ENCODE results near the gene RANBP3. TPM values are rescaled to one million over a fixed set of nuclear protein-coding genes. Genes with fewer than 3 reads are reported as not detected.
"Not testable (repeated sequence)": the region's sequence is repeated elsewhere in the genome, so short reads cannot be mapped to it uniquely, and the experiment has no call there.

Gene RANBP3
- total RNA-seq, 1 donor from 2014 or later, result 25.0 TPM

DNA sequence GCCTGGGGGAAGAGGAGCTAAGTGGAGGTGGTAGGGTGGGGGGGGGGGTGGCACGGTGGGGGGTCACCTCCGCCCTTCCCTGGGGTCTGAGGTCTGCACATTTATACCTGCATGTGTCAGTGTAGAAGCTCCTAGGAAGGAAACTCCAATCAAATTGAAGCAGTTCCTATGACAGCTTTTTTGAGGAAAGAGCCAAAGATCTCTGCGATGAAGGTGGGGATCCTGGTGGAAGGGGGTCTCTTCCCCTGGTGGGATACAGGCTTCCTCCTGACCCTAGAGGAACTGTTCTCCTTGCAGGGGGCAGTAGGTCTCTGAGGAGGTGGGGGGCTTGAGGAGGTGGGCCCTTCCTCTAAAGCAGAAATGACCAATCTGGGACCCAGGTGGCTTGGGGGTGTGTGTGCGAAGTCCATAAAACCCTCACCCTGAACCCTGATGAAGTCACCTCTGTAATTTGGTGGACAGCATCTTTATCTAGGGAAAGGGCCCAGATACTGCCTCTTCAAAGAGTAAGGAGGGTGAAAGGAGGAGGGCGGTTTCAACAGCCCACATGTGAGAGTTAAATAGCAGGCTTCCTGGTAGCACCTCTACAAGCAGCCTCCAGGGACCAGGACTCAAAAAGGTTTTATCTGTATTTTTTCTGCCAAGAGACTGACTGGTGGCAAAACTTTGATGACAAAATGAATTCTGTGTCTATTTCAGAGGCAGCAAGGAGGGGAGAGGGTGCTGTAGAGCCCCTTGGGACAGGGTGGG is 12.9 kb downstream of the RANBP3 start:
- DNase-seq (ENCODE audit: low read depth), result no peak
- Histone ChIP-seq H3K27me3 (ENCODE audit: control insufficient read depth, insufficient read depth, low read length) (no peaks in the 10 kb centered on the region), H3K36me3 (ENCODE audit: control insufficient read depth, insufficient read depth, low read length) (peaks cover 5% of the 10 kb centered on the region), H3K4me3 (ENCODE audit: low read depth, low read length) (no peak overlapping the region)
- TF ChIP-seq, protein P1, sequence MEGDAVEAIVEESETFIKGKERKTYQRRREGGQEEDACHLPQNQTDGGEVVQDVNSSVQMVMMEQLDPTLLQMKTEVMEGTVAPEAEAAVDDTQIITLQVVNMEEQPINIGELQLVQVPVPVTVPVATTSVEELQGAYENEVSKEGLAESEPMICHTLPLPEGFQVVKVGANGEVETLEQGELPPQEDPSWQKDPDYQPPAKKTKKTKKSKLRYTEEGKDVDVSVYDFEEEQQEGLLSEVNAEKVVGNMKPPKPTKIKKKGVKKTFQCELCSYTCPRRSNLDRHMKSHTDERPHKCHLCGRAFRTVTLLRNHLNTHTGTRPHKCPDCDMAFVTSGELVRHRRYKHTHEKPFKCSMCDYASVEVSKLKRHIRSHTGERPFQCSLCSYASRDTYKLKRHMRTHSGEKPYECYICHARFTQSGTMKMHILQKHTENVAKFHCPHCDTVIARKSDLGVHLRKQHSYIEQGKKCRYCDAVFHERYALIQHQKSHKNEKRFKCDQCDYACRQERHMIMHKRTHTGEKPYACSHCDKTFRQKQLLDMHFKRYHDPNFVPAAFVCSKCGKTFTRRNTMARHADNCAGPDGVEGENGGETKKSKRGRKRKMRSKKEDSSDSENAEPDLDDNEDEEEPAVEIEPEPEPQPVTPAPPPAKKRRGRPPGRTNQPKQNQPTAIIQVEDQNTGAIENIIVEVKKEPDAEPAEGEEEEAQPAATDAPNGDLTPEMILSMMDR (IDR thresholded peaks at IDR 0.05; ENCODE audit: insufficient read depth, low read length, severe bottlenecking), result no peak
- FAIRE-seq, result no peak

DNA sequence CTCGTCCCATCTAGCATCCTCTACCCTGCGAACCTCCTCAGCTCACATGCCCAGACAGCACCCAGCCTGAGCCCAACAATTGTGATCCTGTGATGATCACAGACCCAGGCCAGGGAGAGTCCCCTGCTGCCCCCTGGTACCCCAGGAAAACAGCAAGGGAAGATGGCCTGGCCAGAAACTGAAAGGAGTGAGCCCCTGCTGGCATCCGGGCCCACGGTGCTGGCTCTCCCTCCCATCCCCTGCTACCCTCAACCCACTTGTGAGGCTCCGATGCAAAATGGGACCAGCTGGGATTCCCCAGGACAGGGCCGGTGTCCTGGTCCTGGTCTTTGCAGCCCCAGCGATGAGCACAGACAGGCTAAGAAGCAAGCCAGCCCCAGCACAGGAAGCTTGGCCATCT is 14.1 kb downstream of the RANBP3 start:
- Histone ChIP-seq H3K4me3 (ENCODE audit: low read depth, low read length) (no peak overlapping the region), H3K27me3 (ENCODE audit: control insufficient read depth, insufficient read depth, low read length) (no peaks in the 10 kb centered on the region), H3K36me3 (ENCODE audit: control insufficient read depth, insufficient read depth, low read length) (peaks cover 4% of the 10 kb centered on the region)
- TF ChIP-seq, protein P1 (IDR thresholded peaks at IDR 0.05; ENCODE audit: insufficient read depth, low read length, severe bottlenecking), result no peak
- DNase-seq (ENCODE audit: low read depth), result no peak
- no peak for FAIRE-seq

DNA sequence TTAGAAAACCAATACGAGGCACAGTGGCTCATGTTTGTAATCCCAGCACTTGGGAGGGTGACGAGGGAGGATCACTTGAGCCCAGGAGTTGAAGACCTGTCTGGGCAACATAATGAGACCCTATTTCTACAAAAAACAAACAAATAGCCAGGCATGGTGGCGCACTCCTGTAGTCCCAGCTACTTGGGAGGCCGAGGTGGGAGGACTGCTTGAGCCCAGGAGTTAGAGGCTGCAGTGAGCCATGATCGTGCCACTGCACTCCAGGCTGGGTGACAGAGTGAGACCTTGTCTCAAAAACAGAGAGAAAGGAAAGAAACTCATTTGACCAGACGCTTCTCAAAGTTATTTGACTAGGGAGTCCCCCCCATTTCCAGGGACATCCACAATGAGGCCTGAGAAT is 14.7 kb downstream of the RANBP3 start:
- not testable (repeated sequence) for DNase-seq (ENCODE audit: low read depth); H3K36me3 ChIP-seq (ENCODE audit: control insufficient read depth, insufficient read depth, low read length); FAIRE-seq; H3K27me3 ChIP-seq (ENCODE audit: control insufficient read depth, insufficient read depth, low read length); H3K4me3 ChIP-seq (ENCODE audit: low read depth, low read length)

DNA sequence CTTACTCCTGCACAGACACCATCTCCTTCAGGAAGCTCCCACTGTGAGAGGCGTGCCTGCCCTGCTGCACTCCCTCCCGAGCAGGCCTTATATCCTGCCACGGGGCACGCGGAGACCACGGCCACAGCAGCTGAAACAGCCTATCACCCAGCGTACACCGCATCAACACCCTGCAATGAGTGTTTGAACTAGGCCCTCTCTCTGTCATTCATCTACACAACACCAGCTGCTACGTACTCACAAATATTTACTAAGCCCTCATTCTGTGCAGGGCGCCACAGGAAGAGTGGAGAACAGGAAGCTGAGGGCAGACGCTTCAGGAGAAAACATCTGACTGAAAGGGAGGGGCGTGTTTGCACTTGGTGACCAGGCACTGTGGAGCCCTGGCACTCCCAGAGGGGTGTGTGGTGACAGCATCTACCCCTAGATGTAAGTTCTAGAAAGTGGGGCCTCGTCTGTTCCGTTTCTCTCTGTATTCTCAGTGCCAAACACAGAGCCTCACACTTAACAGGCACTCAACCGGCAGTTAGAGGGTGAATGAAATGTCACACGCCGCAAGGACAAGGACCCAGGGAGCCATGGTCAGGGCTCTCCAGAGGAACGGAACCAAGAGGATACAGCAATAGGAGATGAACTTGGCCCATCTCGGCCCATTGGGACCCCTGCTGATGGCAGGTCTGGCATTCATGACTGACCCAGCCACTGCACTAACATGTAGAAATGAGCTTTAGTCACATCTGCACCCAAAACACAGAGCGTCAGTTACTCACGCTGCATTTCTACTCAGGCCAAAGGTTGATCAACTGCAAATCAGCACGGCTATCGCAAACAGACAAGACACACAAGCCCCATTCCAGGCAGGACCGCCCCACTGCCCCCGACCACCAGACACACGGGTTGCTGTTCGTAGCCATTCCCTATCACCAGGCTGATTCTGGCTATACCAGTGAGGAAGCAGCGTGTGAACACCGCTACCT is 15.7 kb downstream of the RANBP3 start:
- Histone ChIP-seq H3K36me3 (ENCODE audit: control insufficient read depth, insufficient read depth, low read length) (peaks cover 6% of the 10 kb centered on the region), H3K4me3 (ENCODE audit: low read depth, low read length) (no peak overlapping the region), H3K27me3 (ENCODE audit: control insufficient read depth, insufficient read depth, low read length) (no peaks in the 10 kb centered on the region)
- TF ChIP-seq, protein P1 (IDR thresholded peaks at IDR 0.05; ENCODE audit: insufficient read depth, low read length, severe bottlenecking), result no peak
- DNase-seq (ENCODE audit: low read depth) (peak; percentile 63), FAIRE-seq (peak; percentile 93)

DNA sequence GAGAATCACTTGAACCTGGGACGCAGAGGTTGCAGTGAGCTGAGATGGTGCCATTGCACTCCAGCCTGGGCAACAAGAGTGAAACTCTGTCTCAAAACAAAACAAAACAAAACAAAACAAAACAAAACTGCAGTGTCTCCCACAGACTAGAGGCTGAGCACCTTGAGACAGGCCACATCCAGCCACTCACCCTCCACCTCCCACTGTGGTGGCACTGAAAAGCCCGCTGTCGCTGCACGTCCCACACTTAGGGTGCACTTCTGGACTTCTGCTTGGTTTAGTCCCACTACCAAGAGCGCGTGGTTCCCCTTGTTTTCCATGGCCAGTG is 16.3 kb downstream of the RANBP3 start:
- H3K4me3 ChIP-seq (ENCODE audit: low read depth, low read length); H3K27me3 ChIP-seq (ENCODE audit: control insufficient read depth, insufficient read depth, low read length); DNase-seq (ENCODE audit: low read depth); FAIRE-seq; H3K36me3 ChIP-seq (ENCODE audit: control insufficient read depth, insufficient read depth, low read length): not testable (repeated sequence)

DNA sequence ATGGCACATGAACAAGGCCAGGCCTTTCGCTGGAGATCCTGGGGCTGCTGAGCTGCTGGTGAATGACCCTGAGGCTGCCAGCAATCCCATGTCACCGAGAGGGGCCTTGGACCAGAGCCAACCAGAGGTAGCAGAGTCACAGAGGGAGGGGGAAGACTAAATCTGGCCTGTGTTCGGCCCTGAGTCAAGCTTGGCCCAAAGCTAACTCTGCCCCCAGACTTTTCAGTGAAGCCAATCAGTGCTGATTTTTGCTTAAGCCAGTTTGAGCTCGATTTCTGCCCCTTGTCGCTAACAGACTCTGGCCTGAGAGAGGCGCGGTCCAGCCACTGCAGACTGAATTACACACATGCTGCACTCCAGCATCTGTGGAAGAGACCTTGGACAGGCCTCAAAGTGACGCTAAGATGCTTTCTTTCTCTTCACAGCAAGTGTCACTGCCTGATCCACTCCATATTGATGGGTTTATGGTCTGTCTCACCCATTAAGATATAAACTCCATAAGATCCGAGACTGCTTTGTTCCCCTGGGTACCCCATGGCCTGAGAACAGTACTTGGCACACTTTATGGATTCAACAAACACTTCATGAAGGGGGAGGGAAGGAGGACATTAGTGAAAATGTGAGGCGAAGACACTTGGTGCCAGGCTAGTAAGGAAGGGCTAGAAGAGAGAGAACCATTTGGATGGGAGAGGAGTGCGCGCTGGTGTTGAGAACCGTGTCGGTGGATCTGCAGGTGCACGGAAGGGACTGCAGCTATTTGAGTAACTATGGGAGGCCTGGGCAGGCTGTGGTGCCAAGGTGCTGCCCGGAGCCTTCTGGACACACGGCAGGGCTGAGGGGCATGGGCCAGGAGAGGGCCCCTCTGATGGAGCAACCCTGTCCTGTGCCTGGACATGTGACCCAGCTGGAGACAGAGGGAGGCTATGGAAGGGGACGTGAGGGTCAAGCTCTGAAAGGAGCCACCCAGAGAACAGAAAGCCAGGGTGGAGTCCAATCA is 17.6 kb downstream of the RANBP3 start:
- Histone ChIP-seq H3K4me3 (ENCODE audit: low read depth, low read length) (no peak overlapping the region), H3K27me3 (ENCODE audit: control insufficient read depth, insufficient read depth, low read length) (no peaks in the 10 kb centered on the region), H3K36me3 (ENCODE audit: control insufficient read depth, insufficient read depth, low read length) (peaks cover 3% of the 10 kb centered on the region)
- no peak for FAIRE-seq
- TF ChIP-seq, protein P1 (IDR thresholded peaks at IDR 0.05; ENCODE audit: insufficient read depth, low read length, severe bottlenecking), result no peak
- DNase-seq (ENCODE audit: low read depth), result no peak
